ENCODE data around the gene SH2D3C.

Gene SH2D3C

GRCh38 chr9:127716412-127716811 is 62.1 kb downstream of the SH2D3C start:
- Histone ChIP-seq H3K36me3 (no peaks in the 10 kb centered on the region), H3K4me3 (ENCODE audit: low read depth, low read length) (no peak overlapping the region), H3K27ac (no peak overlapping the region), H3K27me3 (ENCODE audit: insufficient read depth, low read depth, severe bottlenecking) (no peaks in the 10 kb centered on the region), H3K9me3 (ENCODE audit: severe bottlenecking) (no peaks in the 10 kb centered on the region)
- DNase-seq = no peak
- no peak for TF ChIP-seq CTCF (IDR thresholded peaks at IDR 0.05; ENCODE audit: low read depth, low read length)

- H3K4me3 ChIP-seq (ENCODE audit: low read depth, low read length) = peak within 1 kb of the TSS; percentile 54
- no peak within 1 kb of the TSS for H3K27ac ChIP-seq
- no peak for TF ChIP-seq CTCF (IDR thresholded peaks at IDR 0.05; ENCODE audit: low read depth, low read length)
- no peaks in the 10 kb centered on the region for H3K36me3 ChIP-seq
- DNase-seq = peak; percentile 98
- H3K27me3 ChIP-seq (ENCODE audit: insufficient read depth, low read depth, severe bottlenecking) = no peaks in the 10 kb centered on the region
- H3K9me3 ChIP-seq (ENCODE audit: severe bottlenecking) = no peaks in the 10 kb centered on the region
Measured at GRCh38 chr9:127715470-127716337, 62.8 kb downstream of the SH2D3C start, which contains the start of the genes PTRH1 and TTC16. Gene PTRH1, minus strand, starts transcription at chr9:127715663. Its CDS starts 24 bp downstream, at chr9:127715639. Gene TTC16, plus strand, starts transcription at chr9:127716079. Its CDS starts 67 bp downstream, at chr9:127716146.

- peak overlapping the region; percentile 54 for H3K4me3 ChIP-seq (ENCODE audit: low read depth, low read length)
- no peak for DNase-seq
- H3K36me3 ChIP-seq = no peaks in the 10 kb centered on the region
- H3K27ac ChIP-seq = no peak overlapping the region
- no peaks in the 10 kb centered on the region for H3K27me3 ChIP-seq (ENCODE audit: insufficient read depth, low read depth, severe bottlenecking)
- no peaks in the 10 kb centered on the region for H3K9me3 ChIP-seq (ENCODE audit: severe bottlenecking)
- no peak for TF ChIP-seq CTCF (IDR thresholded peaks at IDR 0.05; ENCODE audit: low read depth, low read length)
Measured at GRCh38 chr9:127714951-127715469, 63.5 kb downstream of the SH2D3C start.

GRCh38 chr9:127714020-127714750 is 64.3 kb downstream of the SH2D3C start:
- Histone ChIP-seq H3K9me3 (ENCODE audit: severe bottlenecking) (no peaks in the 10 kb centered on the region), H3K27ac (no peak overlapping the region), H3K36me3 (no peaks in the 10 kb centered on the region), H3K4me3 (ENCODE audit: low read depth, low read length) (no peak overlapping the region), H3K27me3 (ENCODE audit: insufficient read depth, low read depth, severe bottlenecking) (no peaks in the 10 kb centered on the region)
- no peak for DNase-seq
- no peak for TF ChIP-seq CTCF (IDR thresholded peaks at IDR 0.05; ENCODE audit: low read depth, low read length)

DNA sequence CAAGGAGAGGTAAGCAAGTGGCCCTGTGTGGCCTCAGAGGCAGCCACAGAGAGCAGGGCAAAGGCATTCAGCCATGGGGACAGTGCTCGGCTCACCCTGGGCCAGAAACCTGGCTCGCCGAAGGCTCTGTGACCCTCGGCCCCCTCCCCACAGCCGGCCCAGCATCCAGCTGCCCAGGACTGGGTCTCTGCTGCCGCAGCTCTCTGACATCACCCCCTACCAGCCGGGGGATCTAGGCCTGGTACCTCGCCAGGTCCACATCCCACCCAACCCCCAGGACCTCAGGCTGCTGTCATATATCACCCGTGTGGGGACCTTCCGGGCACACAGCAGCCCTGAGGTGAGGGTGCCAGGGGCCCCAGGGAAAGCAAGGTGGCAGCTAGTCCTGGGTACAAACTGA is 65.6 kb downstream of the SH2D3C start:
- TF ChIP-seq CTCF (IDR thresholded peaks at IDR 0.05; ENCODE audit: low read depth, low read length) = no peak
- no peak for DNase-seq
- peaks cover 4% of the 10 kb centered on the region for H3K9me3 ChIP-seq (ENCODE audit: severe bottlenecking)
- H3K4me3 ChIP-seq (ENCODE audit: low read depth, low read length) = no peak overlapping the region
- no peaks in the 10 kb centered on the region for H3K27me3 ChIP-seq (ENCODE audit: insufficient read depth, low read depth, severe bottlenecking)
- H3K36me3 ChIP-seq = no peaks in the 10 kb centered on the region
- H3K27ac ChIP-seq = no peak overlapping the region
